Body of pancreas (tissue), 4 donors: ENCODE data around the gene MT1A. TPM values are rescaled to one million over a fixed set of nuclear protein-coding genes. Genes with fewer than 3 reads are reported as not detected.

Experiments used
- ATAC-seq: fragments of 150-250 bp; one replicate; pipeline ENCODE4 v1.9.1; 2016
- DNase-seq, 4 donors: peaks; one replicate each; pipeline ENCODE4 v3.0.0-alpha.2; 2019
- H3K27ac ChIP-seq, 4 donors: fragments of 200-600 bp; sonication (generic); 1 replicate in 3 of 4; 2 replicates in 1 of 4; pipeline versions ENCODE4 v1.5.1 to v1.6.1; 2016 to 2019; ENCODE audit warnings: mild to moderate bottlenecking in 1 of 4, mixed read lengths in 1 of 4, moderate library complexity in 1 of 4
- H3K27me3 ChIP-seq, 2 donors: fragments of 200-600 bp; sonication (generic); one replicate each; pipeline ENCODE4 v1.6.0; 2016; ENCODE audit warnings: mild to moderate bottlenecking in 1 of 2
- H3K36me3 ChIP-seq, 2 donors: fragments of 200-600 bp; sonication (generic); replicated peaks in 1 of 2; 2 replicates each; pipeline ENCODE4 v1.5.1; 2016; ENCODE audit warnings: low read depth in 2 of 2; ENCODE audit not compliant: insufficient read depth in 1 of 2
- H3K4me1 ChIP-seq: fragments of 200-600 bp; sonication (generic); one replicate; pipeline ENCODE4 v1.6.0; 2016
- H3K4me3 ChIP-seq, 2 donors: fragments of 200-600 bp; sonication (generic); 1 replicate in 1 of 2; 2 replicates in 1 of 2; pipeline ENCODE4 v1.5.1; 2016 to 2019
- H3K9me3 ChIP-seq, 3 donors: fragments of 200-600 bp; sonication (generic); 1 replicate in 2 of 3; 2 replicates in 1 of 3; pipeline ENCODE4 v1.5.1; 2016
- CTCF ChIP-seq, 7 experiments: fragments of 450-650 bp in 4 of 7; fragments of 200-600 bp in 3 of 7; sonication (generic) in 3 of 7; IDR thresholded peaks; one replicate each; pipeline ENCODE4 v1.5.1; 2016 to 2019; ENCODE audit warnings: antibody characterized with exemption in 7 of 7
- POLR2A ChIP-seq, 3 donors: fragments of 450-650 bp; IDR thresholded peaks; one replicate each; pipeline ENCODE4 v1.6.1; 2016; ENCODE audit warnings: antibody characterized with exemption in 3 of 3, mild to moderate bottlenecking in 2 of 3
- WGBS, 2 donors: methylation state at CpG; one replicate each; pipeline ENCODE4 v1.1.5; 2017; 5-methylcytosine and 5-hydroxymethylcytosine counted together
- intact Hi-C: fragments of 100-400 bp; cut with DNase I; formaldehyde crosslinking; loops from one replicate; pipeline ENCODE4 v1.15.1; 2023
- total RNA-seq, 2 donors: library from RNA; depleted of rRNA; stranded (reverse); fragments of >200 nt; gene quantifications; one replicate each; pipeline ENCODE4 v1.1.0, GENCODE V29; 2016

The MT1A gene
- 100 to 1,000 TPM in 1 of 2 donors, not detected in 1; 268 TPM for total RNA-seq

- peak; percentile 80 for ATAC-seq
- no peaks in the 10 kb centered on the region for H3K27me3 ChIP-seq
- intact Hi-C loops, result no loop called here
Observed at GRCh38 chr16:56637814-56638750, at the start of gene MT1A. Gene MT1A, plus strand, starts transcription at chr16:56638666. Its CDS starts 73 bp downstream, at chr16:56638739.

GRCh38 chr16:56588781-56589140, 49.7 kb upstream of the MT1A start:
- ATAC-seq, result peak; percentile 11
- no peaks in the 10 kb centered on the region for H3K36me3 ChIP-seq
- H3K4me3 ChIP-seq, result no peak overlapping the region
- intact Hi-C loops, result no loop called here
- DNase-seq, result no peak
- H3K27me3 ChIP-seq, result no peaks in the 10 kb centered on the region
- peaks cover 11% of the 10 kb centered on the region for H3K4me1 ChIP-seq
- no peaks in the 10 kb centered on the region for H3K9me3 ChIP-seq
- TF ChIP-seq POLR2A (IDR thresholded peaks at IDR 0.05) (no peak), CTCF (IDR thresholded peaks at IDR 0.05) (no peak)
- WGBS, 2 donors, result 33 to 45% methylated on average over 9 of the region's 9 CpGs
- no peak overlapping the region for H3K27ac ChIP-seq

More at GRCh38 chr16:56637814-56638750, at the start of gene MT1A:
- Histone ChIP-seq H3K27ac (peak within 1 kb of the TSS in 3 of 4 donors; percentile 45 to 50 (median 46)), H3K4me1 (peaks cover 20% of the 10 kb centered on the region), H3K9me3 (no peaks in the 10 kb centered on the region), H3K4me3 (peak within 1 kb of the TSS in 1 of 2 donors; percentile 0), H3K36me3 (no peaks in the 10 kb centered on the region)
- WGBS, 2 donors, result 13 to 18% methylated on average over 50 to 68 of the region's 68 CpGs
- TF ChIP-seq CTCF (IDR thresholded peaks at IDR 0.05) (no peak), POLR2A (IDR thresholded peaks at IDR 0.05) (peak; percentile 63 to 83 (median 77))
- DNase-seq, result peak; percentile 82 to 87 (median 84)

DNA sequence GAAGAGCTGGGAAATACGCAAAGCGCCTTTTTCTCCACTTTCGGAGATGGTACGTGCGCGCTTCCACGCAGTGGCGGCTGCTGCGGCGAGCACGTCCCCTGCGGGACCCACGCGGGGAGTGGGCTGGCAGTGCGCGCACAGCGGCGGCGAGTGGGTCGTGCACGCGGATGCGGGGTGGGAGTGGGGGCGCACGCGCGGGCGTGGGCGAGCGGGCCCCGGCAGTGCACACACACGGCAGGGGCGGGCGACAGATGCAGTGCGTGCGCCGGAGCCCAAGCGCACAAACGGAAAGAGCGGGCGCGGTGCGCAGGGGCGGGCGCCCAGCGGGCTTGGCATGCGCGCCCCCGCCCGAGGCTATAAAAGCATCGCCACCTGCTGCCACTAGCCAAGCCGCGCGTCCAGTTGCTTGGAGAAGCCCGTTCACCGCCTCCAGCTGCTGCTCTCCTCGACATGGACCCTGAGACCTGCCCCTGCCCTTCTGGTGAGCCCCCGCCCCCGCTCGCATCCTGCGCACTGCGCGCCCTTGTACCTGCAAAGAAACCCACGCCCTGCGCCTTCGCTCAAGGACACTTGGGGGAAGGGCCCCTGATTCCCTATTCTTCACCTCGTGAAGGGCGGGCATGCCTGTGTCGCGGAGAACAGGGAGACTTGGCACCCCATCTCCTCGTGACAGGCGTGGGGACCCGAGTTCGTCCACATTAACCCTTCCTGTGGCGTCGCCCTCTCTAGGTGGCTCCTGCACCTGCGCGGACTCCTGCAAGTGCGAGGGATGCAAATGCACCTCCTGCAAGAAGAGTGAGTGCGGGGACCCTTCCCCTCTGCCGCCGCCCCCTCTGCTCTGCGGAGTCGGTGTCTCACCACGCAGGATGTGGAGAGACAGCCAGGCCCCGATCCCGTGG, 49.1 kb upstream of the MT1A start, which contains the start of gene MT3:
Gene MT3 (plus strand): TSS at position 388 of the 899 bp plus-strand sequence. CDS start 63 bp downstream, at position 451.
- 7 to 16% methylated on average over 19 to 87 of the region's 87 CpGs for WGBS, 2 donors
- peak within 1 kb of the TSS in 1 of 2 donors; percentile 16 for H3K4me3 ChIP-seq
- intact Hi-C loops, result no loop called here
- DNase-seq (peak; percentile 18 to 55 (median 30)), ATAC-seq (peak; percentile 36)
- H3K4me1 ChIP-seq, result peaks cover 11% of the 10 kb centered on the region
- H3K27me3 ChIP-seq, result no peaks in the 10 kb centered on the region
- H3K36me3 ChIP-seq, result no peaks in the 10 kb centered on the region
- TF ChIP-seq POLR2A (IDR thresholded peaks at IDR 0.05) (no peak), CTCF (IDR thresholded peaks at IDR 0.05) (no peak)
- no peak within 1 kb of the TSS for H3K27ac ChIP-seq
- no peaks in the 10 kb centered on the region for H3K9me3 ChIP-seq

GRCh38 chr16:56591377-56592060, 46.9 kb upstream of the MT1A start:
- Histone ChIP-seq H3K27ac (no peak overlapping the region), H3K36me3 (no peaks in the 10 kb centered on the region), H3K27me3 (no peaks in the 10 kb centered on the region), H3K4me1 (peaks cover 11% of the 10 kb centered on the region), H3K4me3 (no peak overlapping the region), H3K9me3 (no peaks in the 10 kb centered on the region)
- intact Hi-C loops, result no loop called here
- no peak for TF ChIP-seq CTCF (IDR thresholded peaks at IDR 0.05)
- no peak for TF ChIP-seq POLR2A (IDR thresholded peaks at IDR 0.05)
- WGBS, 2 donors, result 56 to 60% methylated on average over 4 of the region's 4 CpGs
- DNase-seq (no peak), ATAC-seq (no peak)
